ENCODE results near the gene LRRC74A.

DNA sequence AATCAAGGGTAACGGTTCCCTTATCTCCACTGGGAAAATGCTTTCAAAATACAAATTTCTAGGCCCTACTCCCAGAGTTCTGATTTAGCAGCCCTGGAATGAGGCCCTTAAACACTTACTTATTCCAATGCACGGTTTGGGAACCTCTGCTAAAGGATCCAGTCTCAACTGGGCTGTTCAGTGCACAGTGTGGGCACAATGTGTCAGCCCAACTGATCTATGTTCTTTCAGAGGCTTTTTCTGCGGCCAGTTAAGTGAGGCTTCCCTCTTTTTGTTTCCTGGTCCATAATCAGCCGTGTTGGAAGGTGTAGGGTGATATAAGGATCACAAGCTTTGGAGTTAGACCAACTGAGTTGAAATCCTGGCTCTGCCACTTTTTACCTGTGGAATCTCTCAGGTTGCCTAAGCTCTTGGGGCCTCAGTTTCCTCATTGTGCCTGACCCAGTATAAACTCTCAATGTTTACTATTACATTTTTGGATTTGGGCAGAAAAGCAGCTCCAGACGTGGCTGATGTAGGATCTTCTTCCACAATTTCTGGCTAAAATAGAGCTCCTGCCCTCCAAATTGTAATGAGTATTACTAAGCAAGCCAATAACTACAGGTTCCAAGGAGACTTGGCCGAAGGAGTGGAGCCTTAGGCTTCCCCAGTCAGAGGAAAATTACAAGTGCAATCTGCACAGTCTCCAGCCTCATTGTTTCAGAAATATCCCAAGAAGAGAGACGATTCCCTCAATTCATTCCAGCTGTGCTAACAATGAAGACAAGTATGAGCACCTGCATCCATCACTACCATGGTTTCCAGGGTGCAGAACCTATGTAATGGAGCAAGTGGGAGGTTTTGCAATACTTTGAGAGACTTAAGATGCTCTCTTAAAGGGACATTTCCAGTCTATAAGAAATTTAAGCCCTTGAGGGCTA, 11.2 kb upstream of the LRRC74A start:
- TF ChIP-seq POLR2A (IDR thresholded peaks at IDR 0.05) (no peak), POLR2AphosphoS5 (IDR thresholded peaks at IDR 0.05) (no peak)
